GM21360 (cell line): ENCODE results near the gene ZNF205.
"Not testable (repeated sequence)": the region's sequence is repeated elsewhere in the genome, so short reads cannot be mapped to it uniquely, and the experiment has no call there.

Experiments
- ATAC-seq: cut with Tn5 transposase; IDR thresholded peaks from one replicate; pipeline ENCODE4 v1.9.1; 2021; ENCODE audit warnings: mild to moderate bottlenecking, moderate library complexity; ENCODE audit not compliant: unreplicated experiment

Gene ZNF205

DNA sequence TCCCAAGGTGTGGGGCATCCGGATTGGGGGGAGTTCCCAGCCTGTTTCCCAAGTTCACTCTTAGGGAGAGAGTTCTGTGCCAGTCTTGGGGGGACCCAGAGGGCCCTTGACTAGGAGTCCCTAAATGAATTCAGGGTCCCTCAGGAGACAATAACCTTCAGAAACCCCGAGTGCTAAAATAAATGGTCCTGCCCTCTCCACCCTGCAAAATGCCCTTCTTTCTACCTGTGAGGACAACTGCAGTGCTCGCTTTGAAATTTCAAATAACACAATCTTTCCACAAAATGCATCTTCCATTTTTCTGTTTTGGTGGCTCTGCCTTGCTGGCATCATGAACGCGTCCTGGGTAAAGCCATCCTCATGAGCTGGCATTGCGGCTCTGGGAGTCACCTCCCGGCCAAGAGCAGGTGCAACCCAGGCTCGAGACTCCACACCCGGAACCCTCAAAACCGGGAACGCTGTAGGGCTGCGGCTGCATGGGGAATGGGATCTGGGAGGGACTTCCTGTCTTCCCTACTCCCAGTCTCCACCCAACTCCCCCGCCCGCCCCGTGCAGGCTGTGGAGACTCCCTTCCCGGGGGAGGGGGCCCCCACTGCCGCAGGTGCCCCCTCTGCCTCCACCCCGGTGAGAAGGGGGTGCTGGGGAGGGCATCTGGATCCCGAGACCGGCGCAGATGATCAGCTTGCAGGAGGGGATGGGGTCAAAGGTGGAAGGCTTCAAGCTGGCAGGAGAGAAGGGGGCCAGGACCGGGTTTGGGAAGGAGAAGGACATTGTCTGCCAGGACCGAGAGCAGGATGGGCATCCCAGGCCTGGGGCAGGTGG, at the start of gene ZNF205:
TSS of gene ZNF205 (plus strand) at position 529 of the 823 bp plus-strand sequence. CDS start 845 bp downstream, outside the sequence.
- no peak for ATAC-seq

DNA sequence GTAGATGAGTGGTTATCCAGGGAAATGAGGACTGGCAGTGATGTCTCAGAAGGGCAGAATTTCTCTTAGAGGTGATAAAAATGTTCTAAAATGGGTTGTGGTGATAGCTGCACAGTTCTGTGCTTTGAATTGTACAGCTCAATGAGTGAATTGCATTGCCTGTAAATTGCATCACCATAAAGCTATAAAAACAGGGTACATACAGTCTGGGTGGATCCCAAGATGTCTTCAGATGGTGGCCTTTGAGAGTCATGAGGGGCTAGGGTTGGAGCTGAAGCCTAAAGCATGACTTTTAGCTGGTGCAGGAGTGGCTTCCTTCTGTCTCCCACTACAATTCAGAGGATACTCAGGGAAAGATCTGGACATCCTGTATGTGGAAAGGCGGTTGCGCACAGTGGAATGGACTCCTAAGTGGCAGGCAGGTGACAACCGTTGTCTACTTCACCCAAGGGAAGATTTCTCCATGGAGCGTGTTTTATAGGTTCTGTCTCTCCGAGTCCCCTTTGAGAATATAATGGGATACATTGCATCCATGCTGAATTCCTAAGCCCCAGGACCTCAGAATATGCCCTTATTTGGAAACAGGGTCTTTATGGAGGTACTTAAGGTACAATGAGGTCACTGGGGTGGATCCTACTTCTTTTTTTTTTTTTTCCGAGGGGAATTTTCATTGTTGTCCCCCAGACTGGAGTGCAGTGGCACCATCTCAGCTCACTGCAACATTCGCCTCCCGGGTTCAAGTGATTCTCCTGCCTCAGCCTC, 48.6 kb upstream of the ZNF205 start:
- no peak for ATAC-seq

DNA sequence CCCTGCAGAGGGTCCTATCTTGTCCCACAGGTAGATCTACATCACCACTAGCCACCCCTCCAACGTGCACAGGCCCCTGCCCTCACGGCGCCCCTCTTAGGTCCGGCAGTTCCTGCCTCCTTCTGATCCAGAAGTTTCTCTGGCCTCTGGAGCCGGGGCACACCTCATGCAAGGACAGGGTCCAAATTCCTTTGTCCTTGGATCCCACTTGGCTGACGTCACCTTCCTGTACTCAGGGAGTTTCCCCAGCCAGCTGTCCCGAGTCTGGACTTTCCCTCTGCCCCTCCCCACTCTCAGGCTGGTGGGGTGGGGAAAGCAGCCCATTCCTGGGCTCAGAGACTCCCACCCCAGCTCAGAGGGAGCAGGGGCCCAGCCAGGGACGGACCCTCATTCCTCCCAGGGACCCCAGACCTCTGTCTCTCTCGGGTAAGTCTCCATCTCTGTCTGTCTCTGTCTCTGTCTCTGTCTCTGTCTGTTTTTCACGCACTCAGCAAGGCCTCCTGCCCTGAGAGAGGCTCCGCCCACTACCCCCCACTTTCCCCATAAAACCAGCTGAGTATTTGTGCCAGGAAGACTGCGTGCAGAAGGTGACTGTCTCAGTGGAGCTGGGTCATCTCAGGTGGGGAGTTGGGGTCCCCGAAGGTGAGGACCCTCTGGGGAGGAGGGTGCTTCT, 47.2 kb upstream of the ZNF205 start, which contains the start of gene IL32:
TSS of gene IL32 (plus strand) at position 572 of the 673 bp plus-strand sequence. CDS start 172 bp downstream, outside the sequence.
- ATAC-seq = no peak

DNA sequence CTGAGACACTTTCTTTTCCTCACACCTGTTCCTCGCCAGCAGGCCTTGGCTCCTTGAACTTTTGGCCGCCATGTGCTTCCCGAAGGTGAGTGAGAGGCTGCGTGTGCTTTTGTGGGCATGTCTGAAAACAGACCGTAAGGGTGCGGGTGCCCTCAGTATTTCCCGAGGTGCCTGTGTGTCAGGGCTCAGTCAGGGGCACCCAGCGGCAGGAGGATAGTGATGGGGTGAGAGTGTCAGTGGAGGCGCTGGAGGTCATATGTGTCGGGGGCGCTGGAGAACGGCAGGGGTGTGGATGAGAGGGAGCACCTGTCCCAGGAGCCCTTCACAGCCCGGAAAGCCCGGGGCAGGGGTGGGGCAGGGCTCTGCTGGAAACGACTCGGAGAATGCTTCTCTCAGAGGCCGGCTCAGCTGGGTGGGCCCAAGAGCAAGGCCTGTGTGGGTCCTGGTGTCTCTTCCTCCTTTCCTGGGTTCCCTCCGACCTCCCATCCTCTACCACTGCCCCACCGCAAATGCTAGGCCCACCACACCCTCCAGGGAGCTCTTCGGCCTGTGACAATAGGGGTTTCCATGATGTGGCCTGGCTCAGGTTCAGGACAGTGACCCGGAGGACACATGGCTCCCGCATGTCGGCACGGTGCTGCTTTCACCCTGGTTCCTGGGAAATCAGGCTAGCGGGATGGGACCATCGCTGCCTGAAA, 46.5 kb upstream of the ZNF205 start:
- no peak for ATAC-seq

DNA sequence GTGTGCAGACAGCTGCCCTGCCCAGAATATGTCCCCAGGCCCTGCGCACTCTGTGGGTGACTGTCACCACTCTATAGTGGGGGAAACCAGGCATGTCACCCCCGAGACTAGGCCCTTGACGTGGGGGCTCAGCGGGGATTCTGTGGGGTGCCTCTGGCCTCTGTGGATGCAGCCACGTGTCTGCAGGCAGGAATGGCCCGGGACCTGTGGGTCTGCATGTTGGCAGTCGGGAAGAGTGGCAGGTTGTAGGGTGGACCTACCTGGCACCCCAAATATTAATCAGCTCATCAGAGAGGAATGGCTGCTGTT, 46.0 kb upstream of the ZNF205 start:
- ATAC-seq = no peak

DNA sequence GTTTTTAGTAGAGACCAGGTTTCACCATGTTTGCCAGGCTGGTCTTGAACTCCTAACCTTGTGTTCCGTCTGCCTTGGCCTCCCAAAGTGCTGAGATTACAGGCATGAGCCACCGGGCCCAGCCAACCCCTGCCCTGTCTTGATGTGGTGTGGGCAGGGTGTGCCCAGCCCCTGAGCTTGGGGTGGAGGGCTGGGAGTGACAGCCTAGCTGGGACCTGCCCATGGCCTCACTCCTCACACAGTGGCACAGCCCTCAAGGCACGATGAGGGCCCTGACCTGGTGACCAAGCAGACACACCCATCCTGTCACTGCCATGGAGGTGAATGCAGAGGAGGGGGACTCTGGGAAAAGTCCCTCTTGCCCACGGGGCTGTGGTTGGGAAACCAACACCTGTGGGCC, 43.9 kb upstream of the ZNF205 start:
- no peak for ATAC-seq

DNA sequence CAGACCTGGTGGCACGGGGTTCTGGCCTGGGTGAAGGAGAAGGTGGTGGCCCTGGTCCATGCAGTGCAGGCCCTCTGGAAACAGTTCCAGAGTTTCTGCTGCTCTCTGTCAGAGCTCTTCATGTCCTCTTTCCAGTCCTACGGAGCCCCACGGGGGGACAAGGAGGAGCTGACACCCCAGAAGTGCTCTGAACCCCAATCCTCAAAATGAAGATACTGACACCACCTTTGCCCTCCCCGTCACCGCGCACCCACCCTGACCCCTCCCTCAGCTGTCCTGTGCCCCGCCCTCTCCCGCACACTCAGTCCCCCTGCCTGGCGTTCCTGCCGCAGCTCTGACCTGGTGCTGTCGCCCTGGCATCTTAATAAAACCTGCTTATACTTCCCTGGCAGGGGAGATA, 43.2 kb upstream of the ZNF205 start:
- not testable (repeated sequence) for ATAC-seq

DNA sequence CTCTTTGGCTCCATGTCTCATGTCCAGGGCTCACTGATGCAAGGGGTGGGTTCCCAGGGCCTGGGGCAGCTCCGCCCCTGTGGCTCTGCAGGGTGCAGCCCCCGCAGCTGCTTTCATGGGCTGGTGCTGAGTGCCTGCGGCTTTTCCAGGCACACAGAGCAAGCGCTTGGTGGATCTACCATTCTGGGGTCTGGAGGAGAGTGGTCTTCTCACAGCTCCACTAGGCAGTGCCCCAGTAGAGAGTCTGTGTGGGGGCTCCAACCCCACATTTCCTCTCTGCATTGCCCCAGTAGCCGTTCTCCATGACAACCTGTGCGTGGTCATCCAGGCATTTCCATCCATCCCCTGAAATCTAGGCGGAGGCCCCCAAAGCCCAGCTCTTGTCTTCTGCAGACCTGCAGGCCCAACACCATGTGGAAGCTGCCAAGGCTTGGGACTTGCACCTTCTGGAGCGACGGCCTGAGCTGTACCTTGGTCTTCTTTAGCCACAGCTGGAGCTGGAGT, 41.7 kb upstream of the ZNF205 start:
- ATAC-seq = no peak

DNA sequence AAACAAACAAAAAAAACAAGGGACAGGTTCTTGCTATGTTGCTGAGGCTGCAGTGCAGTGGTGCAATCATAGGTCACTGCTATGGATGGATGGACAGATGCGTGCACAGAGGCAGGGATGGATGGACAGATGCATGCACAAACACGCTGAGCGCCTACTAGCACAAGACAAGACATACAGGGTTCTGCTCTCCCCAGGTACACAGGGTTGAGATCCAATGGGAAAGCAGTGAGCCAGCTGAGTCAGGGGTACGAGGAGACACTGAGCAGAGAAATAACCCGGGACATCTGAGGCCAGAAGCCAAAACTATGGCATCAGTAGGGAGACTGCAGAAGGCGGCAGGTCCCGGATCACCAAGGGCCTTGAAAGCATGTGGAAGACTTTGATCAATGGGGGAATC, 40.7 kb upstream of the ZNF205 start:
- ATAC-seq = no peak

DNA sequence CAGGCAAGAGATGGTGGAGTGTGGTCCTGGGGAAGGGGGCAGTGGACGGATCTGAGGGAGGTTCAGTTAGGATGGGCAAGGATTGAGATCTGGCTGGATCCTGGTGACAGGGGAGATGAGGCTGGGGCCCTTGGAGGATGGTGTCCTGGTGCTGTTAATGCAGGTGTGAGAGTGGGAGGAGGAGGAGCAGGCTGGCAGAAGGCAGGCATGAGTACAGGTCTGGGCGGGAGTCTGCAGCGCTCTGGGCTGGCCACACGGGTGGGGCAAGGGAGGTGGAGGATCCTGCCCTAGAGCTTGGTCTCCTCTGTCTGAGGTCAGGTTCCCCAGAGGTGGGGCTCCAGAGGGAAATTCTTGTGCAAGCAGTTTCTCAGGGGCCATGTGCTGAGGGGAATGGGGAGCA, 40.2 kb upstream of the ZNF205 start:
- not testable (repeated sequence) for ATAC-seq

DNA sequence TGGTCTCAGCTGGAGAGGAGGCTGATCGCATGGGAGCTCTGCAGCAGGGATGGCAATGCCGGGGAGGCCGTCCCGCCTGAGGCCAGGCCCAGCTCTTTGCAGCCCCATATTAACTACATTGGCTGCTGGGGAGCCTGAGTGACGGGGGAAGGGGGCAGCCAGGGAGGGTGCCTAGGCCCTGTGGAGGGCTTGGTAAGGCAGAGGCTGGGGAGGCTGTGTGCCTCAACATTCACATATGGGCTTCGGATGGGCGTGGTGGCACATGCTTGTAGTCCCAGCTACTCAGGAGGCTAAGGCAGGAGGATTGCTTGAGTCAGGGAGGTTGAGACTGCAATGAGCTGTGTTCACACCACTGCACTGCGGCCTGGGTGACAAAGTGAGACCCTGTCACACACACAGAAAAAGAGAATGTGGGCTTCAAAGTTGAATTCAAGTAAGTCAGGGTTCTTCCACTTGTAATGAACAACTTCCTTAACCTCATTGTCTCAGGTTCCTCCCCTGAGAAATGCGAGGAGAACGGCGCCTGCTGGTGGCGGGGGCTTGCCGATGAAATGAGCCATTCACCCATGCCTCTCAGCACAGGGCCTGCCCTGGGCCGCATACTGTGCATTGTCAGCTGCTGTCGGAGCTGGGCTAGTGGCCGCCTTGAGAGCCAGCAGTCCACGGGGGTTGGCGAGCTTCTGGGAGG, 39.7 kb upstream of the ZNF205 start:
- ATAC-seq = not testable (repeated sequence)

DNA sequence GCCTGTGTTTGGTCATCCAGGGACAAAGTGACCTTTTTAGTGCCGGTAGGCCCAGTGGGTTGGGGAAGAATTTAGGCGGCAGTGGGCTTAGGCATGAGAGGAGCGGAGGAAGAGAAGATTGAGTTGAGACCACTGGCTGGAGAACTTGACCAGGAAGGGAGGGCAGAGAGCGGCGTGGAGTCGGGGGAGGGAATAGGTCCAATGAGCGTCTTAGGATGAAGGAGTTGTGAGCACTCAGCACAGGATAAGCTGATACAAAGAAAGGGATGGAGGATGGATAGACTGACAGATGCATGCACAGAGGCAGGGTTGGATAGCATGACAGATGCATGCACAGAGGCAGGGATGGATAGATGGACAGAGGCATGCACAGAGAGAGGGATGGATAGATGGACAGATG, 38.9 kb upstream of the ZNF205 start:
- no peak for ATAC-seq

DNA sequence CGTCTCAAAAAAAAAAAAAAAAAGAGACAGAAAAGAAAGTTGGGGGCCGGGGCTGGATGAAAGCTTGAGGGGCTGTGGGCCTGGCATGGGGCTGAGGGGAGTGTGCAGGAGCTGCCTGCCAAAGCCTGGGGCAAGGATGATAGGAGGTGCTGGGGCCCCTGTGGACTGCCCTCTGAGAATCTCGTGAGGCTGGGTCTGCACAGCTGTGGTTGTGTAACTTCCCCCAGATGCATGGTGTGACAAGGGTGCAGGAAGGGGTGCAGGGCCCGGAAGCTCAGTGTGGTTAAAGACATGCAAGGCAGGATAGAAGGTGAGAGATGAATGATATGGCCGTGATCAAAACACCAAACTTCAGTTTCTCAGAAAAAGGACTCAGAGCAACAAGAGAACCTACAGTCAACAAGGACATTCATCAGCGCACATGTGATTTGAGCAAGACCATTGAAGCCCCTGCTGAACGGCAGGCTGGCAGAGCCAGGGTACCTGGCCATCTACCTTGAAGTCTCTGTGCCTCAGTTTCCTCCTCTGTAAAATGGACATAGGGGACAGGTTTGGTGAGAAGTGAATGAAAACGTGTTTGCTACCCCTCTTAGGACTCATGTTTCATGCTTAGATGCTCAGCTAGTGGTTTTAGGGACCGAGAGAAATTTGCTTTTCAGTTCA, 37.4 kb upstream of the ZNF205 start:
- ATAC-seq = no peak

DNA sequence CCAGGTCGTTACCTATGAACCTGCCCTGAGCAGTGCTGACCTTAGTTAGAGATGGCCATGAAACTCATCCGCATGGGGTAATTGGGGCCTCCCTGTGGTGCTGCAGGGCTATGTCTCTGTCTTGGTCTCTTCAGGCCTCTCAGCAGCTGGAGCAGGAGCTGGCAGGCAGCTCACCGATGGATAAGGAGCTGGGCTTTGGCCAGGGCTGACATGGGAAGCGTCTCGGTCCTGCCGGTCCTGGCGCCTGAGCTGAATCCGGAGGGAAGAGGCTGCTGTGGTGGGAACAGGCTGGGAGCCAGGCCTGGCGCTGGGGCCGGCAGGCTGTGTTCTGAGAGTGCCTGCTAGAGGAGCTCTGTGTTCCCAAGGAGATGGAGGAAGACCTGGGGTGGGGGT, 36.9 kb upstream of the ZNF205 start:
- no peak for ATAC-seq

DNA sequence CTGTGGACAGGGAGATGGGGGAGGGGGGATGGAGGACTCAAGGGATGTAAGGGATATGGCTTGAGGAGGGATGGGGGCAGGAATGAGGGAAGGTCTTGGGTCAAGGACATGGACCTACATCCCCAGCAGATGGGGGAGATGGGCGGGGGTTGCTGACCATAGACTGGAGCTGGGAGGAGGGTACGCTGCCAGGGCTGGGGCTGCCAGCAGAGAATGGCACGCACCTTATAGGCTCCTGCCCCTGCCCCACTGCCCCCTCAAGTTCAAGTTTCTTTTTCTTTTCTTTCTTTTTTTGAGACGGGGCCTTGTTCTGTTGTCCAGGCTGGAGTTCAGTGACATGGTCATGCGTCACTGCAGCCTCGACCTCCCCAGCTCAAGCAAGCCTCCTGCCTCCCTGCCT, 36.4 kb upstream of the ZNF205 start:
- ATAC-seq = not testable (repeated sequence)

DNA sequence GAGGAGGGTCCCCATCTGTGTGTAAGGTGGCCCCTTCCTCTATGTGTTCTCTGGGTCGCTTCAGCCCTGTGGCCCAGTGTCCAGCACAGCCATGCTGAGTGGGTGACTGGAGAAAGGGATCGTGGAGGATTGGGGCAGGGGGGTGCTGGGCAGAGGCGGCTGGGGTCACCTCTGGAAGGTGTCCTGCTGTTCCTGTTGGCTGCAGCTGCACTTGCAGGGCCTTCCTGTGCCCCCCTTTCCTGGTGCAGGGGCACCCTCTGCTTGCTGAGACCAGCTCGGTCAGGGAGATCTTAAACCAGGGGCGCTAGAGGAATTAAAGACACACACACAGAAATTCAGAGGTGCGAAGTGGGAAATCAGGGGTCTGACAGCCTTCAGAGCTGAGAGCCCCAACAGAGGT, 35.8 kb upstream of the ZNF205 start:
- ATAC-seq = no peak

DNA sequence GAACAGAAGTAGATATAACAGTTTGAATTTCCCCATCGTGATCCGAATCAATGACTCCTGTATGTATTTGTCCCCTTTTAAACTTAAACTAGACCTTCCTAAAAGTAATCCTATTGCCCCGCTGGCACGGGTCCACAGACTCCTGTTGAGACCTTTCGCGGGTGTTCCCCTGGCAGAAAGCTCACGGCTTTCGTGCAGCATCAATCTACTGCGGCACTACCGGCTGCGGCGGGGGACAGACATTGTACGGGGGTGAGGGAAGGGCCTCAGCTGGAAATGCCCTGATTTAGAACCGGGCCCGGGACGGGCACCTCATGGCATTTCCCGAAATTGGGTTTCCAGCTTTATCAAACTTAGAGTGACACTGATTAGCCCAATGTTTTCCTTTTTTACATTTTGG, 32.4 kb upstream of the ZNF205 start:
- no peak for ATAC-seq

DNA sequence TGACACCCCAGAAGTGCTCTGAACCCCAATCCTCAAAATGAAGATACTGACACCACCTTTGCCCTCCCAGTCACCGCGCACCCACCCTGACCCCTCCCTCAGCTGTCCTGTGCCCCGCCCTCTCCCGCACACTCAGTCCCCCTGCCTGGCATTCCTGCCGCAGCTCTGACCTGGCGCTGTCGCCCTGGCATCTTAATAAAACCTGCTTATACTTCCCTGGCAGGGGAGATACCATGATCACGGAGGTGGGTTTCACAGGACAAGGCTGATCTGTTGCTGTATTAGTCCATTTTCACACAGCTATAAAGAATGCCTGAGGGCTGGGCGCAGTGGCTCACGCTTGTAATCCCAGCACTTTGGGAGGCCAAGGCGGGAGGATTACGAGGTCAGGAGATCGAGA, 30.4 kb upstream of the ZNF205 start:
- ATAC-seq = not testable (repeated sequence)

DNA sequence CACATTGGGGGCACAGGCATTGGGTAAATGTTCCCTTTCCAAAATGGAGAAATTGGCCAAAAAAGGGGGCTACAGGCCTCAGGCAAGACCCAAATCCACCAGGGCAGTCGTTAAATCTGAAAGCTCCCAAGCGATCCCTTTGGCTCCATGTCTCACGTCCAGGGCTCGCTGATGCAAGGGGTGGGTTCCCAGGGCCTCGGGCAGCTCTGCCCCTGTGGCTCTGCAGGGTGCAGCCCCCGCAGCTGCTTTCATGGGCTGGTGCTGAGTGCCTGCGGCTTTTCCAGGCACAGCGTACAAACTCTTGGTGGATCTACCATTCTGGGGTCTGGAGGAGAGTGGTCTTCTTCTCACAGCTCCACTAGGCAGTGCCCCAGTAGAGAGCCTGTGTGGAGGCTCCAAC, 29.0 kb upstream of the ZNF205 start:
- not testable (repeated sequence) for ATAC-seq

DNA sequence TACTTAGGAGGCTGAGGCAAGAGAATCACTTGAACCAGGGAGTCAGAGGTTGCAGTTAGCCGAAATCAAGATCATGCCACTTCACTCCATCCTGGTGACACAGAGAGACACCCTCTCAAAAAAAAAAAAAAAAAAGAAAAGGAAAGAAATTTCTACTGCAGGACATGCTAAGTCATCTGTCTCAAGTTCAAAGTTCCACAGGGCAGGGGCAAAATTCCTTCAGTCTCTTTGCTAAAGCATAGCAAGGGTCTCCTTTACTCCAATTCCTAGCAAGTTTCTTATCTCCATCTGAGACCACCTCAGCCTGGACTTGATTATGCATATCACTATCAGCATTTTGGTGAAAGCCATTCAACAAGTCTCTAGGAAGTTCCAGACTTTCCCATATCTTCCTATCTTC, 27.9 kb upstream of the ZNF205 start:
- ATAC-seq = no peak
